K562 (cell line): ENCODE data around the gene CENPH. TPM values are rescaled to one million over a fixed set of nuclear protein-coding genes. Genes with fewer than 3 reads are reported as not detected.

Experiments
- ARNT ChIP-seq, 2 experiments: fragments of 450-650 bp; IDR thresholded peaks; 2 replicates each; pipeline ENCODE4 v1.6.1; 2016; ENCODE audit warnings: mild to moderate bottlenecking in 1 of 2
- ATF6 ChIP-seq: sonication (generic); formaldehyde crosslinking; IDR thresholded peaks from 2 replicates; pipeline ENCODE4 v1.4.0; 2020; ENCODE audit warnings: mild to moderate bottlenecking, missing genetic modification reagents
- CREM ChIP-seq: IDR thresholded peaks from 2 replicates; pipeline ENCODE4 v1.6.1; 2014; ENCODE audit warnings: antibody characterized with exemption, low read depth
- E2F6 ChIP-seq, 2 experiments: IDR thresholded peaks; 2 replicates each; pipeline ENCODE4 v1.6.1; 2011; ENCODE audit warnings: borderline replicate concordance in 1 of 2, control low read depth in 1 of 2, low read depth in 1 of 2, low read length in 1 of 2, mild to moderate bottlenecking in 1 of 2, mixed read lengths in 1 of 2, moderate library complexity in 1 of 2; ENCODE audit not compliant: insufficient read depth in 1 of 2, insufficient read length in 1 of 2, poor library complexity in 1 of 2, severe bottlenecking in 1 of 2; ENCODE audit errors: extremely low read depth in 1 of 2
- EP300 ChIP-seq: IDR thresholded peaks from 2 replicates; pipeline ENCODE4 v1.6.1; 2012; ENCODE audit warnings: low read length, improper control_type of control experiment
- MCM5 ChIP-seq: fragments of 450-650 bp; IDR thresholded peaks from 2 replicates; pipeline ENCODE4 v1.6.1; 2016; ENCODE audit warnings: low read depth
- NFE2 ChIP-seq: IDR thresholded peaks from 2 replicates; pipeline ENCODE4 v1.6.1; 2014; ENCODE audit warnings: antibody characterized with exemption, low read depth
- NFIC ChIP-seq: fragments of 450-650 bp; IDR thresholded peaks from 2 replicates; pipeline ENCODE4 v1.6.1; 2017; ENCODE audit warnings: mild to moderate bottlenecking, inconsistent platforms
- NFXL1 ChIP-seq: fragments of 450-650 bp; formaldehyde crosslinking; IDR thresholded peaks from 2 replicates; pipeline ENCODE4 v1.4.0; 2021; ENCODE audit warnings: mild to moderate bottlenecking
- PRDM10 ChIP-seq: fragments of 450-650 bp; IDR thresholded peaks from 2 replicates; pipeline ENCODE4 v1.6.1; 2018; ENCODE audit not compliant: partially characterized antibody
- PREB ChIP-seq: sonication (generic); formaldehyde crosslinking; IDR thresholded peaks from 2 replicates; pipeline ENCODE4 v1.8.1; 2023; ENCODE audit warnings: mild to moderate bottlenecking, missing genetic modification reagents
- TAF1 ChIP-seq: IDR thresholded peaks from 2 replicates; pipeline ENCODE4 v1.6.1; 2011; ENCODE audit warnings: mild to moderate bottlenecking, low read length, moderate library complexity; ENCODE audit not compliant: insufficient read depth, control insufficient read depth, severe bottlenecking; ENCODE audit errors: extremely low read depth
- TCF15 ChIP-seq: fragments of 250-450 bp; sonication (Bioruptor Pico); IDR thresholded peaks from 2 replicates; pipeline ENCODE4 v1.8.0; 2022; ENCODE audit warnings: moderate library complexity, mild to moderate bottlenecking, inconsistent platforms
- TFAP4 ChIP-seq: sonication (generic); formaldehyde crosslinking; IDR thresholded peaks from 2 replicates; pipeline ENCODE4 v1.8.0; 2022; ENCODE audit warnings: missing genetic modification reagents, mild to moderate bottlenecking, moderate library complexity, borderline replicate concordance
- XRCC4 ChIP-seq: IDR thresholded peaks from one replicate; pipeline ENCODE4 v1.6.1; 2011; ENCODE audit not compliant: insufficient read depth, insufficient read length; ENCODE audit errors: extremely low read depth
- ZBTB7A ChIP-seq: IDR thresholded peaks from 2 replicates; pipeline ENCODE4 v1.6.1; 2011; ENCODE audit warnings: low read depth, mild to moderate bottlenecking, low read length, moderate library complexity, borderline replicate concordance; ENCODE audit not compliant: control insufficient read depth
- ZSCAN29 ChIP-seq: fragments of 450-650 bp; IDR thresholded peaks from 2 replicates; pipeline ENCODE4 v1.6.1; 2017
- polyA plus RNA-seq, 8 experiments: library from polyadenylated mRNA; depleted of rRNA in 4 of 8; stranded (reverse) in 5 of 8; unstranded in 3 of 8; fragments of >200 nt; fragmentation: Nextera tagmentation in 2 of 8; fragmentation: Illumina TruSeq in 1 of 8; extraction: Ambion mirVana in 2 of 8; extraction: Trizol in 1 of 8; gene quantifications; 2 replicates each; pipeline versions ENCODE4 v1.2.1 to v1.2.3, GENCODE V29; 2011 to 2014; ENCODE audit warnings: inconsistent platforms in 1 of 8, missing spikeins in 1 of 8
- total RNA-seq, 7 experiments: library from RNA; depleted of rRNA in 6 of 7; stranded (reverse); fragments of >200 nt in 6 of 7; fragmentation: Illumina TruSeq in 2 of 7; extraction: Trizol in 2 of 7; gene quantifications; 2 replicates each; pipeline versions ENCODE4 v1.2.1 to v1.2.3, GENCODE V29; 2011 to 2021; ENCODE audit warnings: low replicate concordance in 1 of 7

Gene CENPH
- total and polyA plus RNA-seq, 9 of the 15 experiments (the other 6 are each of a cell fraction or from before 2014, with no cell fraction given): 10.5 to 124 (median 74.9) TPM

GRCh38 chr5:69234457-69235268 is 45.3 kb downstream of the CENPH start, which contains the start of gene CDK7 (continued):
- TF ChIP-seq E2F6 (IDR thresholded peaks at IDR 0.05; ENCODE audit: borderline replicate concordance in 1 of 2, extremely low read depth in 1 of 2, insufficient read depth in 1 of 2, insufficient read length in 1 of 2, low read depth in 1 of 2, low read length in 1 of 2, poor library complexity in 1 of 2, severe bottlenecking in 1 of 2): peak in 1 of 2 experiments; percentile 34
- TF ChIP-seq TAF1: peak; percentile 70
- TF ChIP-seq ZBTB7A: 0 out of 2 replicates have a peak, but pooled peaks have one; percentile 37
- TF ChIP-seq EP300: peak; percentile 4; the same call in 1 of the 2 replicates
- peak; percentile 50 for TF ChIP-seq PRDM10
- TF ChIP-seq ARNT (IDR thresholded peaks at IDR 0.05): peak in 1 of 2 experiments; percentile 38; a peak in 1 of 4 replicates
- TF ChIP-seq NFIC: peak; percentile 63
- TF ChIP-seq TFAP4 (CRISPR knock-in tag): peak; percentile 89
- peak; percentile 24; the same call in 1 of the 2 replicates for TF ChIP-seq ZSCAN29
- no peak for TF ChIP-seq TCF15 (CRISPR knock-in tag)
- no peak for TF ChIP-seq NFXL1 (CRISPR knock-in tag)
- TF ChIP-seq XRCC4: no peak
- TF ChIP-seq NFE2: peak; percentile 80
- TF ChIP-seq PREB: peak; percentile 90; the same call in 1 of the 2 replicates
- TF ChIP-seq MCM5: no peak
- peak; percentile 82 for TF ChIP-seq CREM
- peak; percentile 69; the same call in 1 of the 2 replicates for TF ChIP-seq ATF6 (CRISPR knock-in tag)
